GM18907 (cell line): ENCODE measurements around the gene OR2L3.
"Not testable (repeated sequence)": the region's sequence is repeated elsewhere in the genome, so short reads cannot be mapped to it uniquely, and the experiment has no call there.

Source experiments
- ATAC-seq: cut with Tn5 transposase; IDR thresholded peaks from one replicate; pipeline ENCODE4 v1.9.1; 2021; ENCODE audit warnings: mild to moderate bottlenecking, moderate library complexity; ENCODE audit not compliant: unreplicated experiment

Gene OR2L3

GRCh38 chr1:248046536-248046935, at the start of gene OR2L3:
OR2L3 (plus strand) TSS chr1:248046836; CDS start chr1:248060682, 13,846 bp downstream.
- no peak for ATAC-seq

GRCh38 chr1:247998811-247999210, 47.8 kb upstream of the OR2L3 start:
- ATAC-seq: no peak

- no peak for ATAC-seq
Observed at GRCh38 chr1:248000169-248000568, 46.5 kb upstream of the OR2L3 start.

GRCh38 chr1:248007778-248008177, 38.9 kb upstream of the OR2L3 start:
- ATAC-seq: no peak

GRCh38 chr1:248009681-248010080, 37.0 kb upstream of the OR2L3 start:
- ATAC-seq: no peak

GRCh38 chr1:248013229-248013710, 33.4 kb upstream of the OR2L3 start, which contains the start of gene OR2L5:
OR2L5 (plus strand) TSS chr1:248013660; CDS start chr1:248021948, 8,288 bp downstream.
- ATAC-seq: no peak

- ATAC-seq: no peak
Observed at GRCh38 chr1:248015803-248016202, 30.8 kb upstream of the OR2L3 start.

- ATAC-seq: no peak
Observed at GRCh38 chr1:248029770-248030169, 16.9 kb upstream of the OR2L3 start, which contains the start of gene OR2L2. OR2L2 (plus strand) TSS chr1:248030070; CDS start chr1:248038268, 8,198 bp downstream.

GRCh38 chr1:248045209-248045608, 1.4 kb upstream of the OR2L3 start:
- no peak for ATAC-seq

GRCh38 chr1:248047008-248047407, 372 bp downstream of the OR2L3 start:
- no peak for ATAC-seq

- no peak for ATAC-seq
Observed at GRCh38 chr1:248054671-248055070, 8.0 kb downstream of the OR2L3 start.

GRCh38 chr1:248055261-248055660, 8.6 kb downstream of the OR2L3 start:
- no peak for ATAC-seq

GRCh38 chr1:248065071-248065470, 18.4 kb downstream of the OR2L3 start:
- ATAC-seq: no peak

GRCh38 chr1:248065604-248066003, 19.0 kb downstream of the OR2L3 start:
- no peak for ATAC-seq

GRCh38 chr1:248083864-248084263, 37.2 kb downstream of the OR2L3 start:
- not testable (repeated sequence) for ATAC-seq

GRCh38 chr1:248094884-248095283, 48.2 kb downstream of the OR2L3 start, which contains the start of gene OR2L13:
OR2L13 (plus strand) TSS chr1:248095184; CDS start chr1:248099376, 4,192 bp downstream.
- ATAC-seq: no peak

- ATAC-seq: no peak
Observed at GRCh38 chr1:248098529-248098928, 51.9 kb downstream of the OR2L3 start.

- ATAC-seq: no peak
Observed at GRCh38 chr1:248102847-248103246, 56.2 kb downstream of the OR2L3 start.

GRCh38 chr1:248111157-248111556, 64.5 kb downstream of the OR2L3 start:
- ATAC-seq: no peak
